GM12892 (cell line): ENCODE results near the gene RLN3.

Experiments
- POLR2A ChIP-seq: IDR thresholded peaks from 2 replicates; pipeline ENCODE4 v1.6.1; 2011; ENCODE audit warnings: low read depth, low read length, control low read depth
- POLR2AphosphoS5 ChIP-seq: IDR thresholded peaks from 2 replicates; pipeline ENCODE4 v1.6.1; 2011; ENCODE audit warnings: low read depth, low read length, control low read depth

GRCh38 chr19:14003251-14004055 is 24.5 kb upstream of the RLN3 start:
- TF ChIP-seq POLR2A (no peak), POLR2AphosphoS5 (no peak)
